HG03097 (cell line): Measurements from ENCODE around the gene RABL2B.

Source experiments
- ATAC-seq: cut with Tn5 transposase; IDR thresholded peaks from one replicate; pipeline ENCODE4 v1.9.1; 2021; ENCODE audit not compliant: unreplicated experiment, low FRiP score

The RABL2B gene

DNA sequence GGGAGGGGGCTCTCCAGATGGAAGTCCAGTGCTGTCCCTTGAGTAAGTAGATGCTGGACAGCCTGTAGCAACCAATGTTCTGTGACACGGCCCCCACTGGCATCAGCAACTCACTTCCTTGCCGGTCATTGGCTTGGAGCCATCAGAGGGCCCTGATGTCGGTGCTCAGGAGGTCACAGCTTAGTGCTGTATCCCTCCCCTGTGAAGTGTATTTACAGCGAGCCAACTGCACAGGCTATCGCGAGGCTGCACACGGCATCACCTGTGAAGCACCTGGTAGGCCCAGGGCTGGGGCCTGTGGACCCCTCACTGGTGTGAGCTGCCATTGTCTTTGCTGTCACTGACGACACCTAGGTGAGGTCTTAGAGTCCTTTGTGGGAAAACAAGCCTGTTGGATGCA is 58.8 kb downstream of the RABL2B start:
- ATAC-seq: no peak

DNA sequence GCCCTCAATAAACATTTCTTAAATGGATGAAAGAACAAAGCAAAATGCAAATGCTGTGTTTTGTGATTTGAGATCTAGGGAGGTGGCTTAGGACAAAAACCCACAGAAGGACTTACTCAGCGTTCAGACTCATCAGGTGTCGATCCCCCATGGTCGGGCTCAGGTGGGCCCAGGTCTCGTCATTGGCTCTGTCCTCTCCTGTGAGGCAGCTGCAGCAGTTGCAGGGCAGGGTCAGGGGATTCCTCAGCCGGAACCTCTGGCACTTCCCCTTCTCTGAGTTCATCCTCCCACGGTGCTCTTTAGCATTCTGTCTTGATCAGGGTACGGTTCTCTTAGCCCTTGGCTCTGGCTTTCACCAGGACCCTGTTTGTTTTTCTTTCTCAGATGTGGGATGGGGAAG is 59.4 kb downstream of the RABL2B start:
- no peak for ATAC-seq

- ATAC-seq: no peak
These were observed 60.6 kb downstream of the RABL2B start for GRCh38 chr22:50722716-50723428.

DNA sequence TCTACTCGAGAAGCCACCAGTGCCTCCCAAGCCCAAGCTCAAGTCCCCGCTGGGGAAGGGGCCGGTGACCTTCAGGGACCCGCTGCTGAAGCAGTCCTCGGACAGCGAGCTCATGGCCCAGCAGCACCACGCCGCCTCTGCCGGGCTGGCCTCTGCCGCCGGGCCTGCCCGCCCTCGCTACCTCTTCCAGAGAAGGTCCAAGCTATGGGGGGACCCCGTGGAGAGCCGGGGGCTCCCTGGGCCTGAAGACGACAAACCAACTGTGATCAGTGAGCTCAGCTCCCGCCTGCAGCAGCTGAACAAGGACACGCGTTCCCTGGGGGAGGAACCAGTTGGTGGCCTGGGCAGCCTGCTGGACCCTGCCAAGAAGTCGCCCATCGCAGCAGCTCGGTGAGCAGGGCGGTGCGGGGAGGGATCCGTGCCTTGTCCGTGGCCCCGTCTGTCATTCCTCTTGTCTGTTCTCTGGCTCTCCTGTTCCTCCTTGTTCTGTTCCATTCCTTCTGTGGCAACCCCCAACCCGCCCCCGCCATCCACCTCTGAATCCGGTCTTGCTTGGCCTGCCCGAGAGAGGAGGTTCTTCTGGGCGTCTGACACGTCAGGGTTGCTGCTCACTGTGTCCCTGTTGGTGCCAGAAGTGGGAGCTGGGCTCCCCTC is 61.3 kb downstream of the RABL2B start:
- no peak for ATAC-seq

DNA sequence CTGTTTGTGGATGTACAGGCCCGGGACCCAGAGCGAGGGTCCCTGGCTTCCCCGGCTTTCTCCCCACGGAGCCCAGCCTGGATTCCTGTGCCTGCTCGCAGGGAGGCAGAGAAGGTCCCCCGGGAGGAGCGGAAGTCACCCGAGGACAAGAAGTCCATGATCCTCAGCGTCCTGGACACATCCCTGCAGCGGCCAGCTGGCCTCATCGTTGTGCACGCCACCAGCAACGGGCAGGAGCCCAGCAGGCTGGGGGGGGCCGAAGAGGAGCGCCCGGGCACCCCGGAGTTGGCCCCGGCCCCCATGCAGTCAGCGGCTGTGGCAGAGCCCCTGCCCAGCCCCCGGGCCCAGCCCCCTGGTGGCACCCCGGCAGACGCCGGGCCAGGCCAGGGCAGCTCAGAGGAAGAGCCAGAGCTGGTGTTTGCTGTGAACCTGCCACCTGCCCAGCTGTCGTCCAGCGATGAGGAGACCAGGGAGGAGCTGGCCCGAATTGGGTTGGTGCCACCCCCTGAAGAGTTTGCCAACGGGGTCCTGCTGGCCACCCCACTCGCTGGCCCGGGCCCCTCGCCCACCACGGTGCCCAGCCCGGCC is 62.1 kb downstream of the RABL2B start:
- ATAC-seq: no peak

- no peak for ATAC-seq
These were observed 62.9 kb downstream of the RABL2B start for GRCh38 chr22:50720301-50721256.

GRCh38 chr22:50719814-50720300 is 63.6 kb downstream of the RABL2B start:
- ATAC-seq: no peak

DNA sequence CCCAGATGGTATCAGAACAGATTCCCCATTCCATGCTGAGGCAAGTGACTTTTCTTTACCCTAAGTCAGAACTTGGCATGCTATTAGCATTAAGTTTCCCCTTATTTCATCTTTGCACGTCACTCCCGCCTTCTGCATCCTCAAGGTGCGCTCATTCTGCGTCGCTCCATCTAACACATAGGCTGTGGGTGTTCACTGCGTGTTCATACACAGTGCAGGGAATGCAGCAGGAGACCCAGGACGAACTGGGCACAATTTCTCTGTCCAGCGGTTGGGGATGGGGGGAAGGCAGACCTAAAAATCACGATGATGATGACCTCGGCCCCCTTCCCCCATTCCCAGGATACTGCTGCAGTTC is 65.1 kb downstream of the RABL2B start:
- no peak for ATAC-seq

GRCh38 chr22:50717709-50718351 is 65.6 kb downstream of the RABL2B start:
- ATAC-seq: no peak
